Kidney (tissue), 14 donors: ENCODE measurements around the gene FCHSD1. TPM values are rescaled to one million over a fixed set of nuclear protein-coding genes. Genes with fewer than 3 reads are reported as not detected.

ENCODE experiments used
- DNase-seq, 5 donors: peaks; one replicate each; pipeline ENCODE4 v3.0.0-alpha.2; 2013 to 2020
- FAIRE-seq: peaks from 2 replicates; lab custom pipeline; 2012; peaks lifted over from hg19 to GRCh38; lab: Jason Lieb, UNC
- H3K27ac ChIP-seq, 2 donors: one replicate each; pipeline ENCODE4 v1.7.0; 2013; ENCODE audit warnings: low read depth in 2 of 2, low read length in 2 of 2, inconsistent platforms in 1 of 2
- H3K27me3 ChIP-seq: one replicate; pipeline ENCODE4 v1.7.1; 2013; ENCODE audit warnings: low read length, inconsistent platforms; ENCODE audit not compliant: control insufficient read depth, insufficient read depth
- H3K36me3 ChIP-seq, 3 donors: one replicate each; pipeline versions ENCODE4 v1.7.0 to v1.7.1; 2013; ENCODE audit warnings: low read length in 3 of 3, control low read depth in 1 of 3, inconsistent platforms in 1 of 3; ENCODE audit not compliant: insufficient read depth in 3 of 3, control insufficient read depth in 2 of 3
- H3K4me1 ChIP-seq, 3 donors: one replicate each; pipeline versions ENCODE4 v1.7.0 to v1.7.1; 2013; ENCODE audit warnings: low read length in 3 of 3, inconsistent platforms in 1 of 3, low read depth in 1 of 3; ENCODE audit not compliant: control insufficient read depth in 2 of 3, insufficient read depth in 2 of 3
- H3K4me3 ChIP-seq, 3 donors: one replicate each; pipeline versions ENCODE4 v1.7.0 to v1.8.1; 2013; ENCODE audit warnings: low read length in 3 of 3, control low read depth in 1 of 3, inconsistent platforms in 1 of 3
- H3K9ac ChIP-seq, 3 donors: one replicate each; pipeline versions ENCODE4 v1.7.0 to v1.7.1; 2013; ENCODE audit warnings: low read length in 3 of 3, control low read depth in 1 of 3, inconsistent platforms in 1 of 3
- H3K9me3 ChIP-seq, 3 donors: one replicate each; pipeline versions ENCODE4 v1.7.0 to v1.7.1; 2013; ENCODE audit warnings: low read length in 3 of 3, control low read depth in 1 of 3, inconsistent platforms in 1 of 3; ENCODE audit not compliant: control insufficient read depth in 2 of 3, insufficient read depth in 1 of 3
- intact Hi-C: fragments of 100-400 bp; cut with DNase I; formaldehyde crosslinking; loops from one replicate; pipeline ENCODE4 v1.11.1; 2022
- polyA plus RNA-seq: library from polyadenylated mRNA; stranded (reverse); fragments of 350-450 nt; fragmentation: Illumina TruSeq; extraction: RNeasy Lipid Tissue Mini Kit (QIAGEN cat#74804); gene quantifications from one replicate; pipeline ENCODE4 v1.2.3, GENCODE V29; 2014; ENCODE audit warnings: low read depth, low replicate concordance; ENCODE audit not compliant: insufficient read depth
- total RNA-seq: library from RNA; stranded (reverse); fragmentation: NEBNext Ultra II Directional; extraction: Animal tissue kit (Norgen Biotek cat#: 25700); gene quantifications from one replicate; pipeline ENCODE4 v1.2.1, GENCODE V29; 2021
- TF ChIP-seq, protein P1 (sequence below): IDR thresholded peaks from 3 replicates; pipeline ENCODE4 v1.5.1; 2012; ENCODE audit warnings: mild to moderate bottlenecking, moderate library complexity, borderline replicate concordance; ENCODE audit not compliant: insufficient read depth; ENCODE audit errors: extremely low read depth
- donor health status: control.
- donor health status: control.
- donor health status: control.
- donor health status: control.
- donor health status: control.
- donor health status: DM: yes; HTN: yes; CAD: no.
- donor health status: Normal renal cell carcinoma (clear cell type).

The FCHSD1 gene
- total and polyA plus RNA-seq, 2 donors from 2014 or later: 6.4 to 20.3 TPM

DNA sequence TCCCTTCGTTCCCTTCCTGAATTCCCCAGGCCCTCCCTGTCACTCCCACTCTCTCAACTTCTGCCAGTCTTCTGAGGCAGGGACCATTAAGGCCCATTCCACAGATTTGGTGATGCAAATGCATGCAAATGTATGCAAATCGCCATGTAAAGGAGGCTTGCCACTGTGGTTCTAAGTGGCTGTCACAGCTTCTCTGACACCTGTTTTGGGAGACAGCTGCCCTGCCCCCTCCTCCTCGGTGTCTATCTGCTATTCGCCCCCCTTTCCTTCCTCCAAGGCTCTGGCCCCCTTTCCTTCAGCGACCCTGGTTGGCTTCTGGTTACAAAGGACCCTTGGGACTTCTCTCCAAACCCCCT is 41.3 kb upstream of the FCHSD1 start:
- peak overlapping the region in 2 of 3 donors; percentile 42 to 57 for H3K4me3 ChIP-seq
- H3K27me3 ChIP-seq: peaks cover under 1% of the 10 kb centered on the region
- H3K9me3 ChIP-seq: no peaks in the 10 kb centered on the region
- DNase-seq (no peak), FAIRE-seq (no peak)
- no peak overlapping the region for H3K9ac ChIP-seq
- H3K36me3 ChIP-seq: no peaks in the 10 kb centered on the region
- H3K27ac ChIP-seq: no peak overlapping the region
- TF ChIP-seq, protein P1, sequence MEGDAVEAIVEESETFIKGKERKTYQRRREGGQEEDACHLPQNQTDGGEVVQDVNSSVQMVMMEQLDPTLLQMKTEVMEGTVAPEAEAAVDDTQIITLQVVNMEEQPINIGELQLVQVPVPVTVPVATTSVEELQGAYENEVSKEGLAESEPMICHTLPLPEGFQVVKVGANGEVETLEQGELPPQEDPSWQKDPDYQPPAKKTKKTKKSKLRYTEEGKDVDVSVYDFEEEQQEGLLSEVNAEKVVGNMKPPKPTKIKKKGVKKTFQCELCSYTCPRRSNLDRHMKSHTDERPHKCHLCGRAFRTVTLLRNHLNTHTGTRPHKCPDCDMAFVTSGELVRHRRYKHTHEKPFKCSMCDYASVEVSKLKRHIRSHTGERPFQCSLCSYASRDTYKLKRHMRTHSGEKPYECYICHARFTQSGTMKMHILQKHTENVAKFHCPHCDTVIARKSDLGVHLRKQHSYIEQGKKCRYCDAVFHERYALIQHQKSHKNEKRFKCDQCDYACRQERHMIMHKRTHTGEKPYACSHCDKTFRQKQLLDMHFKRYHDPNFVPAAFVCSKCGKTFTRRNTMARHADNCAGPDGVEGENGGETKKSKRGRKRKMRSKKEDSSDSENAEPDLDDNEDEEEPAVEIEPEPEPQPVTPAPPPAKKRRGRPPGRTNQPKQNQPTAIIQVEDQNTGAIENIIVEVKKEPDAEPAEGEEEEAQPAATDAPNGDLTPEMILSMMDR: no peak
- peaks cover 0 to 5% (median 4%) of the 10 kb centered on the region in 3 donors for H3K4me1 ChIP-seq
- intact Hi-C loops: loop anchor here (5.0 to 10.0 kb wide), 2 partner anchors 190 to 262 kb away; partner anchors contain the start of gene PCDH12

DNA sequence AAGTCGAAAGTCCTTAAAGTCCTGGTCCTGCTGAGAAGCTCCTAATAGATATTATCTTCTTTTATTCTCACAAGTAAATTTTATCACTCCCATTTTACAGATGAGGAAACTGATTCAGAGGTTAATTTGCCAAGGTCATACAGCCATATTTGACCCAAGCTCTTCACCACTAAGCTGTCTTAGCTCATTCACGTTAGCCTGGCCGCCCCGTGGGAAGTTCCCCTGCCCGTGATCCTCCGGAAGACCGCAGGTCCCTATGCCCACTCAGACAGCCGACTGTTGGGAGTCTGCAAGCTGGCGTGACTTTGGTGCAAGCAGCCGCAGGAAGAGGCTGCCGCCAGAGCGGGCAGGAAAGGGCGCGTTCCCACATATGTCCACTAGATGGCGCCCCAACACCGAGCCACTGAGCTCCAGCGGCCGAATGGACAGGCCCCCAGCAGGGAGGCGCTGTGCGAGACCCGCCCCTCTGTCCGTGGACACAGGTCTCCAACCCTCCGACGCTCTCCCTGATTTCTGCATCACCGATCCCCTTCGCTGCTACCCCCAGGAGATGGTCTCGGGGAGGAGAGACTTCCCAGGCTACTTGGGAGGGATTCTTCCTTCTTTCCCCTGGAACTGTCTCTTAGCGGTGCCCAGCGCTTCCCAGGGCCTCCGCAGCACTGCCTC is 40.8 kb upstream of the FCHSD1 start:
- DNase-seq (peak; percentile 89 to 94 (median 90)), FAIRE-seq (no peak)
- intact Hi-C loops: loop anchor here (5.0 to 10.0 kb wide), 2 partner anchors 190 to 263 kb away; partner anchors contain the start of gene PCDH12
- Histone ChIP-seq H3K36me3 (no peaks in the 10 kb centered on the region), H3K4me1 (peaks cover 0 to 5% (median 4%) of the 10 kb centered on the region in 3 donors), H3K9me3 (no peaks in the 10 kb centered on the region), H3K27ac (no peak overlapping the region), H3K4me3 (peak overlapping the region; percentile 30 to 57 (median 42)), H3K27me3 (no peaks in the 10 kb centered on the region), H3K9ac (no peak overlapping the region)
- TF ChIP-seq, protein P1: peak; percentile 100

DNA sequence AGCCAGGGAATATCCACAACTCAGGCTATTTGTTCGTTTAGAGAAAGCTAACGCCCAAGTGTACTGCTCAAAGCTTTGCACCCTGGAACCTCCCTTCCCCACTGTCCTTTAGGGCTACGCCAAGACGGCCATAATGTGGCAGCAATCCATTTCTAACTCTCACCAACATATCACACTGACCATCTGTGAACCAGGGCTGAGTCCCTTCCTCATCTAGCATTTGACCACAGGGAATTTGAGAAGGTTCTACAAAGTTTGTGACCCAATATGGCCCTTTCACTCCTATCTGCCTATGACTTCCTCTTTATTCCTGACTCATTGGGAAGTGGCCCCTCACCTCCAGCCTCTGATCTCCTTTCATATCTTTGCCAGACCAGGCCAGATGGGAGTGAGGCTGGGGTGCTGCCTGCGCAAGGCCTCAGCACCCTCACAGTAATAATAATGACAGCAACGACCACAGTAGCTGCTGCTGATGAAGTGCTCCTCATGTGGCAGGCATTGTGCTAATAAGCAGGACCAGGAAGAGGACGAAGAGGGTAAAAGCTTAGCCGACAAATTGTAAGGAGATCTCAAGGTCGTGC is 40.2 kb upstream of the FCHSD1 start:
- H3K27ac ChIP-seq: no peak overlapping the region

More for the DNA sequence above, 40.2 kb upstream of the FCHSD1 start:
- FAIRE-seq (no peak), DNase-seq (no peak)
- H3K36me3 ChIP-seq: no peaks in the 10 kb centered on the region
- H3K9me3 ChIP-seq: no peaks in the 10 kb centered on the region
- H3K9ac ChIP-seq: no peak overlapping the region
- TF ChIP-seq, protein P1: no peak
- H3K4me1 ChIP-seq: peaks cover 0 to 5% (median 4%) of the 10 kb centered on the region in 3 donors
- H3K4me3 ChIP-seq: no peak overlapping the region
- intact Hi-C loops: loop anchor here (5.0 to 10.0 kb wide), 2 partner anchors 191 to 263 kb away; partner anchors contain the start of gene PCDH12
- H3K27me3 ChIP-seq: no peaks in the 10 kb centered on the region
